ENCODE results near the gene ALAS1.

The ALAS1 gene

DNA sequence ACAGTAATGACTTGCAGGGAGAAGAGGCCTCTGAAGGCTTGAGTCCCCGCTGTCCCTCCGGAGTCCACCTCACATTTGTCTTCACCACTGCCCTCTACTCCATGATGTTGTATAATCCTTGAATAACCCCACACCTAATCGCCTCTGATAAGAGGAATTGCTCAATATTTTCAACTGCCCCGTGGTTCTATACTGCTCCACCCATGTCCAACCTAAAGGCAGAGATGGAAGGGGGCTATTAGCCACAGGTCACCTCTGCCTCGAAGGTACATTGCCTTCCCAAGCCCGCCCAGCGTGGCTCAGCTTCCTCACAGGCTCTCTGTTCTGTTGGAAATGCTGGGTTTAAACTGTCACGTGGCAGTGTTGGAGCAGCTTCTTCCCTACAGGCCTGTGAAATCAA lies 15.0 kb downstream of the ALAS1 start:
- no peak overlapping the region for H3K9ac ChIP-seq (ENCODE audit: low read length)
- H3K4me3 ChIP-seq (ENCODE audit: low read depth, low read length, poor library complexity, severe bottlenecking) = no peak overlapping the region
- H3K27ac ChIP-seq (ENCODE audit: low read depth, low read length, poor library complexity, severe bottlenecking) = no peak overlapping the region
- peaks cover 79% of the 10 kb centered on the region for H3K36me3 ChIP-seq (ENCODE audit: insufficient read depth, low read length)
- H3K4me1 ChIP-seq (ENCODE audit: insufficient read depth, low read length, severe bottlenecking) = peaks cover 6% of the 10 kb centered on the region
- no peaks in the 10 kb centered on the region for H3K9me2 ChIP-seq (ENCODE audit: low read depth, low read length)
- no peak overlapping the region for H3K4me2 ChIP-seq (ENCODE audit: low read length)
- no peak overlapping the region for H2AFZ ChIP-seq (ENCODE audit: low read length)
- no peaks in the 10 kb centered on the region for H3F3A ChIP-seq (ENCODE audit: insufficient read depth, low read length)
- H3K79me2 ChIP-seq (ENCODE audit: insufficient read depth, low read length) = no peaks in the 10 kb centered on the region
- no peaks in the 10 kb centered on the region for H4K20me1 ChIP-seq (ENCODE audit: insufficient read depth, low read length)
- no peaks in the 10 kb centered on the region for H3K9me3 ChIP-seq (ENCODE audit: low read length)
- H3K27me3 ChIP-seq (ENCODE audit: insufficient read depth, low read length) = no peaks in the 10 kb centered on the region
- no peak for TF ChIP-seq EZH2 (IDR thresholded peaks at IDR 0.05; ENCODE audit: borderline replicate concordance, low read length)
- TF ChIP-seq, protein P1, sequence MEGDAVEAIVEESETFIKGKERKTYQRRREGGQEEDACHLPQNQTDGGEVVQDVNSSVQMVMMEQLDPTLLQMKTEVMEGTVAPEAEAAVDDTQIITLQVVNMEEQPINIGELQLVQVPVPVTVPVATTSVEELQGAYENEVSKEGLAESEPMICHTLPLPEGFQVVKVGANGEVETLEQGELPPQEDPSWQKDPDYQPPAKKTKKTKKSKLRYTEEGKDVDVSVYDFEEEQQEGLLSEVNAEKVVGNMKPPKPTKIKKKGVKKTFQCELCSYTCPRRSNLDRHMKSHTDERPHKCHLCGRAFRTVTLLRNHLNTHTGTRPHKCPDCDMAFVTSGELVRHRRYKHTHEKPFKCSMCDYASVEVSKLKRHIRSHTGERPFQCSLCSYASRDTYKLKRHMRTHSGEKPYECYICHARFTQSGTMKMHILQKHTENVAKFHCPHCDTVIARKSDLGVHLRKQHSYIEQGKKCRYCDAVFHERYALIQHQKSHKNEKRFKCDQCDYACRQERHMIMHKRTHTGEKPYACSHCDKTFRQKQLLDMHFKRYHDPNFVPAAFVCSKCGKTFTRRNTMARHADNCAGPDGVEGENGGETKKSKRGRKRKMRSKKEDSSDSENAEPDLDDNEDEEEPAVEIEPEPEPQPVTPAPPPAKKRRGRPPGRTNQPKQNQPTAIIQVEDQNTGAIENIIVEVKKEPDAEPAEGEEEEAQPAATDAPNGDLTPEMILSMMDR (IDR thresholded peaks at IDR 0.05; ENCODE audit: low read length) = no peak

- Histone ChIP-seq H3K36me3 (ENCODE audit: insufficient read depth, low read length) (peaks cover 70% of the 10 kb centered on the region), H3K4me1 (ENCODE audit: insufficient read depth, low read length, severe bottlenecking) (peaks cover 10% of the 10 kb centered on the region), H2AFZ (ENCODE audit: low read length) (no peak overlapping the region), H3K9me2 (ENCODE audit: low read depth, low read length) (no peaks in the 10 kb centered on the region), H3K27ac (ENCODE audit: low read depth, low read length, poor library complexity, severe bottlenecking) (no peak overlapping the region), H3K4me2 (ENCODE audit: low read length) (no peak overlapping the region), H4K20me1 (ENCODE audit: insufficient read depth, low read length) (no peaks in the 10 kb centered on the region), H3K79me2 (ENCODE audit: insufficient read depth, low read length) (no peaks in the 10 kb centered on the region), H3K9ac (ENCODE audit: low read length) (no peak overlapping the region), H3K9me3 (ENCODE audit: low read length) (no peaks in the 10 kb centered on the region), H3F3A (ENCODE audit: insufficient read depth, low read length) (no peaks in the 10 kb centered on the region), H3K4me3 (ENCODE audit: low read depth, low read length, poor library complexity, severe bottlenecking) (no peak overlapping the region), H3K27me3 (ENCODE audit: insufficient read depth, low read length) (no peaks in the 10 kb centered on the region)
- no peak for TF ChIP-seq EZH2 (IDR thresholded peaks at IDR 0.05; ENCODE audit: borderline replicate concordance, low read length)
- TF ChIP-seq, protein P1 (IDR thresholded peaks at IDR 0.05; ENCODE audit: low read length) = no peak
Measured at GRCh38 chr3:52213901-52214300, 15.9 kb downstream of the ALAS1 start.

DNA sequence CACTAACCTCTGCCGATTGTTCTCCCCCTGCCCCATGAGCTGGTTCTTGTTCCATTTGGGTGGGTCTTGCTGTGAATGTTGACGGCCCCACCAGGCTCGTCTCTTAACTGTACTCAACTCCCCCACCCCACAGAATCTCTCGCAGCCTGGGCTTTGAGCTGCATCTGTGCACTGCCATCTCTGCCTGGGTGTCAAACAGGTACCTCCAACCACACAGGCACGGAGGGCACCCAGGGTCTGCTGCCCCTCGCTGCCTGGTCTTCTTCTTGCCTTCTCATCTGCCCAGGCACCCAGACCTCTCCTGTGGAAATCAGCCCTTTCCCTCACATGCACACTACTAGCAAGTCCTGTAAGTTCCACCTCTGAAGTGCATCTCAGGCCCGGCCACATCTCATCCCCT lies 17.4 kb downstream of the ALAS1 start:
- Histone ChIP-seq H3K4me3 (ENCODE audit: low read depth, low read length, poor library complexity, severe bottlenecking) (no peak overlapping the region), H3F3A (ENCODE audit: insufficient read depth, low read length) (no peaks in the 10 kb centered on the region), H4K20me1 (ENCODE audit: insufficient read depth, low read length) (no peaks in the 10 kb centered on the region), H3K27ac (ENCODE audit: low read depth, low read length, poor library complexity, severe bottlenecking) (no peak overlapping the region), H3K9me2 (ENCODE audit: low read depth, low read length) (no peaks in the 10 kb centered on the region), H3K4me1 (ENCODE audit: insufficient read depth, low read length, severe bottlenecking) (peaks cover 13% of the 10 kb centered on the region), H3K4me2 (ENCODE audit: low read length) (no peak overlapping the region), H2AFZ (ENCODE audit: low read length) (no peak overlapping the region), H3K36me3 (ENCODE audit: insufficient read depth, low read length) (peaks cover 65% of the 10 kb centered on the region), H3K9ac (ENCODE audit: low read length) (no peak overlapping the region), H3K9me3 (ENCODE audit: low read length) (no peaks in the 10 kb centered on the region), H3K27me3 (ENCODE audit: insufficient read depth, low read length) (no peaks in the 10 kb centered on the region), H3K79me2 (ENCODE audit: insufficient read depth, low read length) (no peaks in the 10 kb centered on the region)
- TF ChIP-seq, protein P1 (IDR thresholded peaks at IDR 0.05; ENCODE audit: low read length) = no peak
- no peak for TF ChIP-seq EZH2 (IDR thresholded peaks at IDR 0.05; ENCODE audit: borderline replicate concordance, low read length)
